Vagina (tissue), 2 donors: Measurements from ENCODE around the gene CWF19L1.

Experiments
- POLR2A ChIP-seq, 2 donors: fragments of 450-650 bp; IDR thresholded peaks; one replicate each; pipeline ENCODE4 v1.6.1; 2017; ENCODE audit warnings: antibody characterized with exemption in 2 of 2, mild to moderate bottlenecking in 2 of 2, moderate library complexity in 2 of 2
- POLR2AphosphoS5 ChIP-seq, 2 donors: sonication (generic); formaldehyde crosslinking; IDR thresholded peaks; one replicate each; pipeline ENCODE4 v1.9.0; 2017; ENCODE audit warnings: antibody characterized with exemption in 2 of 2, mild to moderate bottlenecking in 2 of 2, low read depth in 1 of 2; ENCODE audit not compliant: insufficient read depth in 1 of 2

DNA sequence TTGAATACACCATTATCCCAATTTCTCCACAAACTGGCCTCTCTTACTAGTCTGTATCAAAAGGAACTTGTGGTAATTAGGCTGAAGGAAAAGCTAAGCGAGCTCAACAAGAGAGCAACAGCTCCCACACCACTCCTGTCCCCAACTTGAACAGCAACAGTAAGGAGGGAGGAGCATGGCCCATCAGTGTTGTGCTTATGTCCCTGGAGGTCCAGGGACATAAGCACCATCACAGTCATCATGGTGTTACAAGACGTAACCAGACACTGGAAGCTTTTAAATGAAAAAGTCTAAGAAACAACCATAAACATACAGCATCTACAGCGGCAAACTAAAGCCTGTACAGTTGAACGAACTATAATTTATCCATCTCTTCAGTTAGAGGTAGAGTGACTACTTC, 82.6 kb downstream of the CWF19L1 start:
- TF ChIP-seq POLR2AphosphoS5 (IDR thresholded peaks at IDR 0.05; ENCODE audit: insufficient read depth in 1 of 2, low read depth in 1 of 2) (no peak), POLR2A (IDR thresholded peaks at IDR 0.05) (no peak)
